NB4 (cell line): ENCODE measurements around the gene PCCA.

Source experiments
- POLR2A ChIP-seq: IDR thresholded peaks from 2 replicates; pipeline ENCODE4 v1.6.1; 2011; ENCODE audit warnings: mild to moderate bottlenecking; ENCODE audit not compliant: insufficient read length; ENCODE audit errors: extremely low read depth
- TF ChIP-seq, protein P1 (sequence below): IDR thresholded peaks from 2 replicates; pipeline ENCODE4 v1.6.1; 2011; ENCODE audit warnings: low read depth, low read length
- TF ChIP-seq, protein P2 (sequence below): IDR thresholded peaks from one replicate; pipeline ENCODE4 v1.5.1; 2012; ENCODE audit warnings: low read depth, low read length

DNA sequence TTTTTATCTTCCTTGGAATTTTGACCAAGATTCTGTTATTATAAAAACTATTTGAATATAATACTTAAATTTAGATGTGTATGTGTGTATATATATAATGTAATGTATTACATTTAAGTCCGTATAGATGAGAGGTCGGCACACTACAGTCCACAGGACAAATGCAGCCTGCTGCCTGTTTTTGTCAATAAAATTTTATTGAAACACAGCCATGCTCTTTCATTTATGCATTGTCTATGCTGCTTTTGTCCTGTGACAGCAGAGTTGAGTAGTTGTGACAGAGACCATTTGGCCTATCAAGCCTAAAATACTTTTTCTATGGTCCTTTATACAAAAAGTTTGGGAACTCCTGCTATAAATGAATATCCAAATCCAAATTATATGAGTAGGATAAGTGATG, 69.7 kb downstream of the PCCA start:
- TF ChIP-seq POLR2A = no peak
- TF ChIP-seq, protein P1, sequence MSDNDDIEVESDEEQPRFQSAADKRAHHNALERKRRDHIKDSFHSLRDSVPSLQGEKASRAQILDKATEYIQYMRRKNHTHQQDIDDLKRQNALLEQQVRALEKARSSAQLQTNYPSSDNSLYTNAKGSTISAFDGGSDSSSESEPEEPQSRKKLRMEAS = no peak
- TF ChIP-seq, protein P2, sequence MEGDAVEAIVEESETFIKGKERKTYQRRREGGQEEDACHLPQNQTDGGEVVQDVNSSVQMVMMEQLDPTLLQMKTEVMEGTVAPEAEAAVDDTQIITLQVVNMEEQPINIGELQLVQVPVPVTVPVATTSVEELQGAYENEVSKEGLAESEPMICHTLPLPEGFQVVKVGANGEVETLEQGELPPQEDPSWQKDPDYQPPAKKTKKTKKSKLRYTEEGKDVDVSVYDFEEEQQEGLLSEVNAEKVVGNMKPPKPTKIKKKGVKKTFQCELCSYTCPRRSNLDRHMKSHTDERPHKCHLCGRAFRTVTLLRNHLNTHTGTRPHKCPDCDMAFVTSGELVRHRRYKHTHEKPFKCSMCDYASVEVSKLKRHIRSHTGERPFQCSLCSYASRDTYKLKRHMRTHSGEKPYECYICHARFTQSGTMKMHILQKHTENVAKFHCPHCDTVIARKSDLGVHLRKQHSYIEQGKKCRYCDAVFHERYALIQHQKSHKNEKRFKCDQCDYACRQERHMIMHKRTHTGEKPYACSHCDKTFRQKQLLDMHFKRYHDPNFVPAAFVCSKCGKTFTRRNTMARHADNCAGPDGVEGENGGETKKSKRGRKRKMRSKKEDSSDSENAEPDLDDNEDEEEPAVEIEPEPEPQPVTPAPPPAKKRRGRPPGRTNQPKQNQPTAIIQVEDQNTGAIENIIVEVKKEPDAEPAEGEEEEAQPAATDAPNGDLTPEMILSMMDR = no peak
